A549 treated with AZD2906 at 1 μM for 4 hours (cell line): ENCODE measurements around the gene TOMM7. TPM values are rescaled to one million over a fixed set of nuclear protein-coding genes. Genes with fewer than 3 reads are reported as not detected.

Experiments
- total RNA-seq: library from RNA; stranded (reverse); fragments of 200-300 nt; extraction: Qiagen RNA extraction; gene quantifications from 5 replicates; pipeline ENCODE4 v1.2.3, GENCODE V29; 2022

TOMM7 gene
- 436 to 1,044 TPM (median 466 TPM) in 5 replicates for total RNA-seq

GRCh38 chr7:22822486-22823141 is at the start of gene TOMM7:
Gene TOMM7 (minus strand): TSS chr7:22822849. CDS start chr7:22822779, 70 bp downstream.

Other genes with a start within 250 kb of the TOMM7 start
- 0.59 to 1.3 TPM (median 1.2 TPM) in 5 replicates for gene IL6, start 95.6 kb downstream of the TOMM7 start, total RNA-seq
- 15.2 to 27.7 TPM (median 18.7 TPM) in 5 replicates for gene HYCC1, start 191.3 kb upstream of the TOMM7 start, total RNA-seq